Measurements from ENCODE around the gene PHLPP1.

The PHLPP1 gene

DNA sequence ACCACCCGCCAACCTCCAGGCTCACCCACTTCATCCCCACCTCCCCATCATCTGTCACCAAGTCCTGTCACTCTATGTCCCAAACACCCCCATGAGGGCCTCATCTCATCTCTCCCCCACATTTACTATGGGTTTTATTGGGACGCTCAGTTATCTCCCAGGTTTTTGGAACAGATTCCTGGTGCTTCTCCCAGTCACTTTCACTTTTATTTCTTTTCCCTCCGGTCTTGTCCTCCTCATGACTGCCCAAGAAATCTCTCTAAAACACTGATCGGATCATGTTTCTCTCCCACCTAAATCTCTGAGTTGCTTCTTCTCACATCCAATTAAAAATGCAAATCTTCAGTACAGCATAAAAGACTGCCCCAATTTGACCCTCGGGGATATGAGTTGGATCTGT is 273.1 kb downstream of the PHLPP1 start:
- no peak for DNase-seq

DNA sequence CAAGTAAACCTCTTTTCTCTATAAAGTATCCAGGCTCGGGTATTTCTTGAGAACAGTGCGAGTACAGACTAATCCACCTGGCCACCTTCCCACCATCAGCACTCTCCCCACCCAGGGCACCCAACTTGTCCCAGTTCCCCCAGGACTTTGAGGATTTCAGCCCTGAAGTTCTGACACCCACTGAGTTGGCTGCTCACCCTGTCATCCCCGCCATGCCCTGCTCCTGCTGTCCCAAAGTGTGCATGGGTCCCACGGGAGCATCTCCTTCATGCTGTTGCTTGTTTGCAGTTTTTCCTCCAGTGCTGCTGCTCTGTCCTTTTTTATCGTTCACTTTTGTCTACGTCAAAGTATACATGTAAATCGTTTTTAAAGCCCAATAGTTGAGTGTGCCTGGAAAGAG is 273.9 kb downstream of the PHLPP1 start:
- no peak for DNase-seq

DNA sequence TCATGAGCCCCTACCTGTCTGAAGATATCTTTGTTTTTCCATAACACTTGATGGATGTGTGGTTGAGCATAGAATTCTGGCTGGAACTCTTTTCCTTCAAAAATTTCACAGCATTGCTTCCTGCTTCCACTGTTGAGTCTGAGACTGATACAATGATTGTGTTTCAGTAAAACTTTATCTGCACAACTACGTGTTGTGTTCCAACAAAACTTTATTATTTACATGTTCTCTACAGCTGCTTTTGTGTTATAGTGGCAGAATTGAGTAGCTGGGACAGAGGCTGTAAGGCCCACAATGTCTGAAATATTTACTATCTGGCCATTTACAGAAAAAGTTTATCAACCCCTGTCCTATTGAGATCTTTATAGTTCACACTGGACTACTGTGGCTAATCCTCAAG is 275.3 kb downstream of the PHLPP1 start:
- no peak for DNase-seq

DNA sequence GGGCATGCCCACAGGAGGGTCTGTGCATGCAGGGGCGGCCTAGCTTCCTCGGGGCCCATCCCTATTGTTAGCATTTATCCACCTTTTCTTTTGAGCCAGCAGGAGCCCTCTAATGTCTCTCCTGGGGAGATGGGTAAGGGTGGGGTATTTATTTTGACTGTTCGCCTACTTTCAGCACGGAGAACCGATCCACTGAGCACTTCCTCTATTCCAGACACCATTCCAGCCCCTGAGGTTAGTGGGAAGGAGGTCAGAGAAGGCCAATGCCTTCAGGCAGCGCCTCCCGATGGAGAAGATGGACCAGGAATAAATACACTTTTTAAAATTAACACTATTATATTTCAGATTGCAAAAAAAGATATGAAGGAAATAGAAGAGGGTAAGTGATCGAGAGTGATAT is 276.0 kb downstream of the PHLPP1 start:
- no peak for DNase-seq

DNA sequence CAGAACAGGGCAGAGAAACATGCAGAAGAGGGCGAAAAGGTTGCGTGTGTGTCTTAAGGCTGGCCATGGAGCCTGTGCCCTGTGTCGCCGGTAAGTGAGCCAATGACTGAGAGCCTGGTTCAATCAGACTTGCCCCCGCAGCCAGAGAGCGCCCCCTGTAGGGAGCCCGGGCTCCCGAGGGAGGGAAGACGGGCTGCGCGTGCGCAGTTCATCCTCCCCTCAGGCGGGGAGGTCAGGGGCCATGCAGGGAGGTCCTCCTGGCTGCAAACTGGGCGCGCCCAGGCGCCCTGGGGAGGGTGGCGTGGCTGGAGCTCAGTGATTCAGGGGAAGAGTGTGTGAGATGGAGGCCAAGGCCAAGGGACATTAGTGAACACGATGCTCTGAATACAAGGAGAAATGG is 276.6 kb downstream of the PHLPP1 start:
- no peak for DNase-seq

DNA sequence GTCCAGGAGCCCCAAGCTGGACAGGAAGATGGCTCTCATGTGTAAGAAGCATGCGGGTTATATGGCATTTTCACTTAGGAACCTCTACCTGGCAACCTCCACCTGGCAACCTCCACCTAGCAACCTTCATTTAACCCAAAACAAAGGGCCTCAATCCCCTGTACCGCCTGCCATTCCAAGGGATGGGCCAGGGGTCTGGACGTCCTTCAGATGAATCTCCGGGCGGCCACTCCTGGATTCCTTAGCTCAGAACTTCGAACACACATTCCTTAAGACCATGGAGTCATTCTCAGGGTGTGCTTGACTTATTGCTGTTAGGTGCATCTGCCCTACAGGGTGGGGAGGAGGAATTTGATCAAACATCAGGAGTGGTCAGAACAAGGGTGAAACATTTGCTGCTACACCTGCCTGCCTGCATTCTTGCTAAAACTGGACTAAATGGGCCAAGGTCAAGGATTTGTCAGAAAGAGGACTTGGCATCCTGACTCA is 277.6 kb downstream of the PHLPP1 start:
- no peak for DNase-seq

DNA sequence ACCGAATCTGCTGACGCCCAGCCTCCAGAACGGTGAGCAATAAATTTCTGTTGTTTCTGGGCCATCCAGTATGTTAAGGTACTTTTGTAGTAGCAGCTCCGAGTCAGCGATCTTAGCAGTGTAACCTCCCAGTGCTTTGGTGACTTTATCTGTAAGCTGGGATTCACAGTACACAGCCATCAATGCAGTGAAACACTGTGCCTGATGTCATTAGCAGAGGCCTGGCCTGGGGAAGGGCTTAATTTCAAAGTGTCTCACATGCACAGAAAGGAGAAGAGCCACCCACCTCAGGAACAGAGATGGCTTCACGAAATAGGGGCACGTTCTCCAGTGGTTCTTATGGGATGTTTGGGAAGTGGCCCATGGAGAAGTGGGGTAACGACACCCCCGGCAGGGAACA is 281.2 kb downstream of the PHLPP1 start:
- no peak for DNase-seq

DNA sequence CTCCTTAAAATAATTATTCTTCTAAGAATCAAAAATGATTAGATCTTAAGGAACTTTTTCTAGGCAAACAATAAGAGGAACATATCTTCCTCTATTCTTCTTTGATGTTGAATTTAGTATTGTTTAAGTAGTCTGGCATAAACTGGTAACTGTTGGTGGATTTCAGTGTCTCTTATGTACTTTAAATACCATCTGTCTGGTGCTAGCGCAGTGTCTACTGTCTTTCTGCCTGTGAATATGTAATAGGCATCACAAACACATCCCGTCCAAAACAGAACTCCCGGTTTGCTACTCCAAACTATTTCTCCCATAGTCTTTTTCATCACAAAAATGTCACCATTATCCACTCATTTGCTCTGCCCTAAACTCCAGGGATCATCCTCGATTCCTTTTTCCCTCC is 281.7 kb downstream of the PHLPP1 start:
- DNase-seq: no peak

DNA sequence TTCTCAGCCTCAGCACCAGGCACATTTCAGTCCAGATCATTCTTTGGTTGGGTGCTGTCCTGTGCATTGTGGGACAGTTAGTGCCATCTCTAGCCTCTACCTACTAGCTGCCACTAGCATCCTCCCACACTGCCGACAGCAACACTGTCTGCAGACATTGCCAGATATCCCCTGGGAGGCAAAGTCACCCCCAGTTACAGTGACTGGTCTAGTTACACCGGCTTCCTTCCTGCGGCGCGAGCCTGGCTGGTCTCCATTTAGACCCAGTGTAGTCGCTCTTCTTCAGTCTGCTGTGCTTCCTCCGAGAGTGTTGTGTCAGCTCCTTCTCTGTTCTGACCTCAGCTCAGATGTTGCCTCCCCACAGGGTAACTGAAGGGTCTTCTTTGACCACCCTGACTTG is 283.1 kb downstream of the PHLPP1 start:
- DNase-seq: no peak

DNA sequence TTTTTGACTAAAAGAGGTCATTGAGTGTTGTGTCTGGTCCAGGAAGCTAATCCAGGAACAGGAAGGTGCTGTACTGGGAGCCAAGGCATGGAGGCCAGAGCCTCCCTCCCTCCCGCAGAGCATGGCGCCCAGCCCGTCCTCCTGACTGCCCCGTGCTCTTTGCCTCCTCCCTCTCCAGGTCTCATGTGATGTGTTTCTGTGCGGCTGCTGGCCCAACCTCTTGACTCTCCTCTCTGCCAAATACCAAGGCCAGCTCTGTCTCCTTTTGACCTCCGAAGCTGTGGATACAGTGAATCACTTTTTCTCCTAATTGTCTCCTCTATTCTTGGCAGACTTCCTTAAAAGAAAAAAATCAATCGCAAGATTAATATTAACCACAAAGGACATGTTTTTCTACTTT is 284.1 kb downstream of the PHLPP1 start:
- no peak for DNase-seq

DNA sequence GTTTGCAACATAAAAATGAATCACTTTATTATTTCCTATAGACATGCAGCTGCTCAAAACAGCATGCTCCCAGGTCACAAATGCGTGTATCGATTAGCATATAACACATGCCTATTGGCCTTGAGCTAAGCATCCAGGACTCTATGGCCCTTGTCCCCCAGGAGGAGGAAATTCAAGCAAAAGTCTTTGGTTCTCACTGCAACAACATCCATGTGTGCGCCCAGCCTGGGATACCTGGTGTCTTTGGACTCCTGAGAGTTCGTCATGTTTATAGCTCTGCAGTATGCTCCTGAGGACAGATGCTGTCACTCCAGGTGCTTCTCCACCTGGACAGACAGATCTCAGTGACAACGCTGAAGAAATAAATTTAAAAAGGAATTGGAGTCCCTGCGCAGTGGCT is 284.6 kb downstream of the PHLPP1 start:
- DNase-seq: no peak

DNA sequence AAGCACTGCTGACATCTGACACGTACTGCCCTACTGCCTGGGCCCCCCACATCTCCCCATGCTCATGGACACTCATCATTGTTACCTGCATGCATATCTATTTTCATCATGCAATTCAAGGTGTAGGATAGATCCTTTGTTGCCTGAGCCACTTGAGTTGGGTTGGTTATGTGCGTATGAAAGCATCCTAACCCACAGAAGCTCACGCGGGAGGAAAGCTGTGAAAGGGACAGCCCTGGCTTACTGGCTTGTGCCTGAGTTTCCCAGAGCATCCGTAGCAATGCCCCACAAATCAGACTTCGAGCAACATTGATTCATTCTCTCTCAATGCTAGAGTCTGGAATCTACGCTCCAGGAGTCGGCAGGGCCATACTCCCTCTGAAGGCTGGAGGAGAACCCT is 285.5 kb downstream of the PHLPP1 start:
- DNase-seq: no peak

DNA sequence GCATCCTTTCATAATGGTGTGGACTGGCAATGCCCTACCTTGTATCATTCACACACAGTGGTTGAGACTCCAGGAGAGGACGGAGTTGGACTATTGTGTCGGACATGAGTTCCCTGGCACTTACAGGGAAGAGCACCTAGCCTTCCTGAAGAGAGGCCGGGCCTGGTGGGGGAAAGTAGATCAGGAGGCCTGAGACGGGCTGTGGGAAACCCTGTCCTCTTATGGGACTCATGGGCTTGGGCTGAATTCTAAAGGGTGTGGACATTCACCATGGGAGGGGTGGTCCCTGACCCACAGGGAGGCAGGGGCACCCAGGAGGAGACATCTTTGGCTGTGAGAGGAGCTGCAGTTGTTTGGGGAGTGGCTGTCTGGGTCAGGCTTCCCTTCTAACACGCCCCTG is 286.5 kb downstream of the PHLPP1 start:
- no peak for DNase-seq

DNA sequence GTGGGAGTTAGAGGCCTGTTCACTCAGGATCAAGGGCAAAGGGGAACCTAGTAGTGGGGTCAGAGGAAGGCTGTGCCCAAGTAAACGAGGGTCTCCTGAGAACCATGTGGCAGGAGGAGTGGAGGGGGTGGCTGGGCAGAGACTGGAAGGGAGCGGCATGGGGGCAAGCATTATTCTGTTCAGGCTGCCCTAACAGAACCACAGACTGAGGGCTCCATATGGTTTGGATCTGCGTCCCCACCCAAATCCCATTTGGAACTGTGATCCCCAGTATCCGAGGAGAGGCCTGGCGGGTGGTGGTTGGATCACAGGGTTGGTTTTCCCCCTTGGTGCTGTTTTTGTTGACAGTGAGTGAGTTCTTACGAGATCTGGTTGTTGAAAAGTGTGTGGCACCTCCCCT is 287.0 kb downstream of the PHLPP1 start:
- no peak for DNase-seq

DNA sequence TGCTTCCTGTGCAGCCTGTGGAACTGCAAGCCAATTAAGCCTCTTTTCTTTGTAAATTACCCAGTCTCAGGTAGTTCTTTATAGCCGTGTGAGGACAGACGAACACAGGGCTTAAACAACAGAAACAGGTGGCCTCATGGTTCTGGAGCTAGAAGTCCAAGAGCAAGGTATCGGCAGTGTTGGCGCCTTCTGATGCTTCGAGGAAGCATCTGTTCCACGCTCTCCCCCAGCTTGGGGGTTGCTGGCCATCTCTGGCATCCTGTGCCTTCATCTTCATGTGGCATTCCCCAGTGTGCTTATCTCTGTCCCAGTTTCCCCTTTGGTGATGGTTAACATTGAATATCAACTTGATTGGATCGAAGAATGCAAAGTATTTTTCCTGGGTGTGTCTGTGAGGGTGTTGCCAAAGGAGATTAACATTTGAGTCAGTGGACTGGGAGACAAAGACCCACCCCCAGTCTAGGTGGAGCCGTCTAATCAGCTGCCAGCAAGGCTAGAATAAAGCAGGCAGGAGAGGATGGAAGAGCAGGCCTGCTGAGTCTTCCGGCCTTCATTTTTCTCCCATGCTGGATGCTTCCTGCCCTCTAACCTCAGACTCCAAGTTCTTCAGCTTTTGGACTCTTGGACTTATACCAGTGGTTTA is 287.6 kb downstream of the PHLPP1 start:
- DNase-seq: no peak

DNA sequence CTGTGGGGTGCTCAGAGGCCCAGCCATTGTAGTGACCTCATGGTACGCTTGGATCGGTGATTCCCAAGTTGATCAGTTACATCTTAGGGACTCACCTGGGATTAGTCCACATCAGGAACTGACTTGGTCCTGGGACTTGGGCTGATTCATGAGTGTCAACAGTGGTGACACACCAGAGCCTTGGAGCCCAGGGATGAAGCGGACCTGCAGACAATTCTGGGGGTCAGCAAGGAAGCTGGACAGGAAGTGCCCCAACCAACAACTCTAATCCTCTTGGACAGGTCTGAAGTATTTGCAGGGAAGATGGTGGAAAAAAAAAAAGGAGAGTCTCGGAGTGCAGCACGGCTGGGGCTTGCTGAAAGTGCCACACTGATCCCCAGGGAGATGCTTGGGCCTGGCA is 288.6 kb downstream of the PHLPP1 start:
- no peak for DNase-seq

DNA sequence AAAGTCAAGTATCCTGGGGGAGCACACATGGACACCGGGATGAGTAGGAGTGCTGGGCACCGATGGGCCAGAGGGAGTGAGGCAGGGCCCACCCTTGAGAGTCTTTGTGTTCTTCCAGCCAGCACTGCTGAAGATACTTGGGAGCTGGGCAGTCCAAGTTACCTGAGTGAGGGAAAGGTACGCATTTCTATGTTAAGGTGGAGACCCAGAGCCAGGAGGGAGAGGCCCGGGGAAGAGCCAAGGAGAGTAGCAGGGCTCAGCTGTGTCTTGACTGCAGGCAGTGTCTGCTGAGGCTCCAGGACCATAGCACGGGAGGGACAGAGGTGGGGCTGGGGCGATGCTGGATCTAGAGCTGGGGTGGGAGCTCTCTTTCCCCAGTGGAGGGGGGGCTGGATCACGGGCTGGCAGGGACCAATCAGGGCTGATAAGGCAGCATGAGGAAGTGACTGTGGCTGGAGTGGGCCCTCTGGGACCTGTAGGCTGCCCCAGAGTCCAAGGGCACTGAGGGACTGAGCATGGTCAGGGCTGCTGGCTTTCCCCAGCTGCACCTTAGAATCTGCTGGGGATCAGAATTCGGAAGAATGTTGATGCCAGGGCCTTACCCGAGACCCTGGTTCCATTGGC is 289.2 kb downstream of the PHLPP1 start:
- no peak for DNase-seq

DNA sequence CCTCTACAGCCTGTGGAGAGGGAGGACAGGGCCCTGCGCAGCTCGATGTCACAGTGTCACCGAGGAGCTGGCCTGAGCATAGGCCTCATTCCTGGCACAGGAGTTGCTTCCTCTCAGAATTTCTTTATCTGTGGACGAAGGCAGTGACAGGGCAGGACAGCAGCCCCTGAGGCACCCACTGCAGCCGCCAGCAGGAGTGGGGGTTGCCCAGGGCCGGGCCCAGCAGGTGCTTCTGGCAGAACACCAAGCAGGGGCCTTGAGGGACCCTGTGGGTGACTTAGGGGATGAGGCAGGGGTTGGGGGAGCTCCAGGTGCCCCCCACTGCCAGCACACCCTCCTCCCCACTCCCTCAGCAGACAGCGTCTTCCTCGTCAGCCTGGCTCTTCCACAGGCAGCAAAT is 290.0 kb downstream of the PHLPP1 start:
- no peak for DNase-seq

DNA sequence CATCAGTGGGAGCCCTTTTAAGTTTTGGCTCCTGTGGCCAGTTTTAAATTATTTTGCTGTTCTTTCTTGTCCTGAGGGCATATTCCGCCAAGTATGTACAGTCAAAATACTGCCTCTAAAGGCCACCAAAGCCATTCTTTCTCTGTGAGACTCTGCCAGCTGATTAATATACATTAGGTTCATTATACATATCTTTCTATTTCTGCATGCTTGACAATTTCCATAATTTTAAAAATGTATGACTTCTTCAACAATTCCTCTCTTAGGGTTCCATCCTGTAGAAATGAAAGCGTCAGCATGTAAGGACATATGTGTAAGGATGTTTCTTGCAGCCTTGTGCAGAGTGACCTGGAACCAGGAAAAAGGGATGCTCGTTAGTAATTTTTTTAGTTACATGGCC is 291.9 kb downstream of the PHLPP1 start:
- no peak for DNase-seq

DNA sequence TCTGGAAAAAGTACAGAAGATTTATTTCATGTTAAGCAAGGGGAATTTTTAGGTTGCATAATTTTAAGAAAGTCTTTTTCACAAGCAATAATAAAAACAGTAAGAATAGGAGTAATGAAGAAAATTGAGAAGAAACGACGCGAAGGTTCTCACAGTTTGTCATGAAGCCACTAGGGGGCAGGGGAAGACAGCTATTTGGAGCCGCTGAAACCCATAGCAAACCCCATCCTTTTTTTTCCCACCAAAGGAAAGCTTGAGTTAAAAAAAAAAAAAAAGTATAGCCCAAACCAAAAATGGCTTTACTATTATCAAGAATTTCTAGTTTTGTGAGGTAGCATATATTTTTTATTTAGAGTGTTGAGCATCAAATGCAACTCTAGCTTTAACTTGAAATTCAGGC is 300.9 kb downstream of the PHLPP1 start:
- DNase-seq: peak; percentile 12

DNA sequence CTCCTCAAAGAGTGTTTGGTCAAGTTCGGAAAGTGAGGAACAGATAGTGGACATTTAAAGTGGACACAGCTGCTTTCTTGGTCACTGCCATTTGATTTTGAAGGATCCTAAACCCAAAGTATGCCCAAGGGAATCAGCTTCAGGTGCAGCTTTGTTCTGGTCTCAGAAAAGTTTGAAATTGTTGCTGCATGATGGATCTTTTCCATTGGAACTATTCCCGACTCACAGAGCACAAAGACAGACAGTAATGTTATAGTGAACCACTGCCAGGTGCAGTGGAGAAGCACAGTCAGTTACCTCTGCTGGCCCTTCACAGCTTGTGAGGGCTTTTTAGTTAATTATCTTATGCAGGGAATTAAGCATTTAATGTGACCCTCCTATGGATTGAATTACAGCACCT is 301.7 kb downstream of the PHLPP1 start:
- DNase-seq: no peak

DNA sequence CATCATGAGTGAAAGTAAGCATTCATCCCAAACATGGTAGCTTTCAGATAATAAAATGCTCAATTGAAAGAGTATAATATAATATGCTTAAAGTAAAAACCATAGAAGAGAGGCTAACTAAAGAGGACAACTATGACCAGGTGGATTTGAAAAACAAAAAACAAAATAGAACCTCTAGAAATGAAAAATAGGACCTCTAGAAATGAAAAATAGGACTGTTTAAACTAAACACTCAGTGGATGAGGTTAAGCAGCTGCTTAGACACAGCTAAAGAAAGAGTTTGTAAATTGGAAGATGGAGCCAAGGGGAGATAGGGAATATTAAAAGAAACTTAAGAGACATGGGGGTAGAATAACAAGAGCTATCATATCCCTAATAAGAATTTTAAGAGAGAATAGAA is 302.6 kb downstream of the PHLPP1 start:
- DNase-seq: no peak

DNA sequence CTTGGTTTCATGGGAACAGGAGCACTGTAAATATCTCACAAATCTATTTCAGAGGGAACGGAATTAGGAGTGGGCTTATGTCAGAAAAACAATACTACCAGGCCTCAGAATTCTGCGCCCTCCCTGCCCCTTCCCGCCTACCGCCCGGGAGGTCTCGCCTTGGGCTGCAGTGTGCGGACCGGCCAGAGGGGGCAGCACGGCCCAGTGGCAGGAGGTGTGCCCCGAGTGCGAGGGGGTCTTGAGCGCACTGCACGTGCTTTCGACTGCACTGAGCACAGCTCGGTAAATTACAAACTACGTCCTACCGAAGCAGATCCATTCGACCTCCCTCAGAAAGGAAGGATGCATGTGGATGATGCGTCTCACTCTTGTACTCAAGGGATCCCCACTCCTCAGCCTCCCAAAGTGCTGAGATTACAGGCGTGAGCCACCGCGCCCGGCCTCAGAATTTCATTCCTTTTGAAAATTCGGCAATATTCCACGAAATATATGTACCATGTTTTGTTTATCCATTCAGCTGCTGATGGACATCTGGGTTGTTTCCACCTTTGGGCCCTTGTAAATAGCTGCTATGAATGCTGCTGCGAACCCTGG is 307.2 kb downstream of the PHLPP1 start:
- DNase-seq: no peak

DNA sequence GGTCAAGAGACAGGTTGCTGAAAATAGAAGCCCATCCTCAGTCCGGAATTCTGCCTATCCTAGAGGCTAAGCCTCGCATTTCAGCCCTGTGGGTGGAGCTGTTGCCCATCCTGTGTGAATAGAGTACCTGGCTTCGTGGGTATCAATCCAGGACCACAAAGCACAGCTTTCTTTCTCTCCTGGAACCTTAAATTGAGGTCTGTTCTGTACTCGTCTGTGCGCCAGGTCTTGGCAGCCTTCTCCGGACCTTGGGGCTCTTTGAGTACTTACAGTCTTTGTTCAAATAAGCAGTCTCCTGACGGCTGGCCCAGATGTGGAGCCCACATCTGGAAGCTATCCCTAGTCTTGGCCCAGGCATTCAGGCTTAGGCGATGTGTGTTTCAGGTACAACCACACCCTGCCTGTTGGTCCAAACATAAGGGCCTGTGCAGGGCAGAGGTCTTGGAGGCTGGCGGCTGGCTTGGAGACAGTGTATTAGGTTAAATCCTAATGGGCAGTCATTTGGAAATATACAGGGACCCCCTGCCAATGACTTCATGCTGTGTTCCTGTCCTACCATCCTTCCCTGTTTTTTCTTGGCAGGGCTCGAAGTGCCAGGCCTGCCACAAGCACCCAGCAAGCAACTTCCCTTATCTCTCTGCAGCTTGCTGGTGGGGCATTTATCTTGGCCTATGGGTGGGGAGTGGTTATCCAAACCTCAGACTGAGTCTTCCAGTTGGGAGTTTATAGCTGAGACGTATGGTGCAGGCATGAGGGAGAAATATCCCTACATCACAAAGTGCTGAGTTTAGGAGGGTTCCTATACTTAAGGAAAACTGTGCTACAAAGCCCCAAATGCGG is 310.1 kb downstream of the PHLPP1 start:
- DNase-seq: no peak

Data from activated effector memory CD4-positive, alpha-beta T cell treated with Interleukin-2 at 50 U/mL for 16 hours (primary cell).